GM19463 (cell line): ENCODE results near the gene SAE1.
"Not testable (repeated sequence)": the region's sequence is repeated elsewhere in the genome, so short reads cannot be mapped to it uniquely, and the experiment has no call there.

Experiments
- ATAC-seq: cut with Tn5 transposase; IDR thresholded peaks from one replicate; pipeline ENCODE4 v1.9.1; 2021; ENCODE audit warnings: mild to moderate bottlenecking, moderate library complexity; ENCODE audit not compliant: unreplicated experiment

SAE1 gene

DNA sequence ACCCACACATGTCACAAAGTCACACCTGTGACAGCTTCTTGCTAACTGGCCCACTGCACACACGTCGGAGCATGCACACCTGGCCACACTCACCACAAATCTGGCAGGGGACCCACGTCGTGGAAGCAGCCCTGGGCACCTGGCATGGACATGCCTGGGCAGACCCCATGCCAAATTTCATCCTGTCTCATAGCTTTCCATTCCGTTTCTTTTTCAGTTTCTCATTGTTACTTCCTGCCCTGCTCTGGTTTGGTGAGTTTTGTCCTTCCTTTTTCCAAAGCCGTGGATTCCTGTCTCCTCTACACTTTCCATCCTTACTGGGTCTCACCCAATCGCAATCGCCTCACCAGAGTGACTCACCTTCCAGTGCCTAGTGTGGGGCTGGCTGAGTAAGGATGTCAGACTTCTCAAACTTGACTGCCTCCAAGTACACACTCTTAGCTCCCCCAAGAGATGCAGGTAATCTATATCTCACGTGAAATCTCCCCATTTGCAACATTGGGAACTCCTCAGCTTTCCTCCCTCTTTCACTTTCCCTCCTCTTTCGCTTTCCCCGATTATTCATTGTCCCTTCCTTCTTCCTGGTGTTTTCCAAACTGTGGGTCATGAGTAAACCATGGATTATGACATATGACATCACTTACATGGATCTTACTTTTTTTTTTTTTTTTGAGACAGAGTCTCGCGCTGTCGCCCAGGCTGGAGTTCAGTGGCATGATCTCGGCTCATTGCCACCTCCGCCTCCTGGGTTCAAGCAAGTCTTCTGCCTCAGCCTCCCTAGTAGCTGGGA, 102.0 kb downstream of the SAE1 start:
- no peak for ATAC-seq

- no peak for ATAC-seq
Measured at GRCh38 chr19:47236072-47236675, 105.5 kb downstream of the SAE1 start.

DNA sequence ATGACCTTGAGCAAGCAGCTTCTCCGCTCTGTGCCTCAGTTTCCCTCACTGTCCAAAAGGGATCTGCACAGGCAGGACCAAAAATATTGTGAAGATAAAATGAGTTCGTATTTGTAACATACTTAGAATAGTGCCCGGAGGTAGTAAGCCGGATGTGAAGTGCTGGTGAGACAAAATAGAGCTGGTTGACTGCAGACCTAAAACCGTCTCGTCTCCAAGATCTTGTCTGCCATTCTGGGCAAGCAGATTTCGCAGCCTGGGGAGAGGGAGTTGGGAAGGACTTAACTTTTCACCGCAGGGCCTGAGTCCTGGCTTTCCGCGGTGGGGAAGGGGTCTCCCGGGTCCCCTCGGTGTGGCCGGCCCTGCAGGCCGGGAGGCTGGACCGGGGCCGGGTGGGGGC, 108.5 kb downstream of the SAE1 start:
- ATAC-seq = no peak

DNA sequence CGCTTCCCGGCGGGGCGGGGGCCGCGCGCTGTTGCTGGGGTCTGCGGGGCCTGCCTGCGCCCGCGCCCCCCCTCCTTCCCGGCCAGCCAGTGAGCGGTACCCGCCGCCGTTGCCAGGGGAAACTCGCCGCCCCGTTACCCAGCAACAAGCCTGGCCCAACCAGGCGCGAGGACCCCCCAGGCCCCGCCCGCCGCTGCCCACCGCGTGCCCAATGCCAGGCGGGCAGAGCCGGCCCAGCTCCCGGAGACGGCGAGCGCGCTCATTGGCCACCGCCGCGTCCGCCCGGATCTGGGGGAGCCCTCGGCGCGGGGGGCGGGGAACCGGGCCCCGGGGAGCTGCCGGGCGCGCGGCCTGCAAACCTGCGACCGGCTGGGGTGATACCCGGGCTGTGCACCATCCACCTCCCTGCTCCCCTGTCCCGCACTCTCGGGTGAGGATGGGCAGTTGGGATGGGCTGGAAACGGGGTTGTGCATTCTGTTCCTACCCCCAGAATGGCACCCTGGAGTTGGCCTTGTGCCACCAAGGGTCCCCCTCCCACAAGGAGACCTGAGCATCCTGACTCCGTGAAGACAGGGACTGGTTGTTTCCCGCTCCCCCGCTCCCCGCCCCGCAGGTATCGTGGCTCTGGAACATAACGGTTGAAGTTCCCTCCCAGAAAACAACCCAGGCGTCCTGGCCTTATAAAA, 109.1 kb downstream of the SAE1 start:
- no peak for ATAC-seq

DNA sequence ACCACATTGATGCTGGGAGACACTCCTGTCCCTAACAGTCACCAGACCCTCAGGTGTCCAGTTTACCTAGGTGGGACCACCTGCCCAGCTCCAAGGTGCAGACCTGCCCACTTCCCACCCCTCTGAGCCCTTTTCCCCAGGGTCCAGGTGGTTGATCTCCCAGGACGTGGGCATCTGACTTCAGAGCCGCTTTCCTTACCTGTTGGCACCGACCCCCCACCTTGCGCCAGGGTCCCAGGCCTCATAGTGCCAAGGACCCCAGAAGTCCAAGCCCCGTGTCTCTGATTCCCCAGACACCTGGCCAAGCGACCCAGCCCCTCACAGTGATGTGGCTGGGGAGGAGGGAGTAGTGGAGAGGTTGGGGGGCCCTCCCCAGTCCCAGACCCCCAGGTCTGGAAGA, 109.9 kb downstream of the SAE1 start:
- no peak for ATAC-seq

- ATAC-seq = no peak
Measured at GRCh38 chr19:47240996-47241918, 110.6 kb downstream of the SAE1 start.

- no peak for ATAC-seq
Measured at GRCh38 chr19:47241919-47242577, 111.4 kb downstream of the SAE1 start.

GRCh38 chr19:47243364-47243775, 112.7 kb downstream of the SAE1 start:
- ATAC-seq = no peak

DNA sequence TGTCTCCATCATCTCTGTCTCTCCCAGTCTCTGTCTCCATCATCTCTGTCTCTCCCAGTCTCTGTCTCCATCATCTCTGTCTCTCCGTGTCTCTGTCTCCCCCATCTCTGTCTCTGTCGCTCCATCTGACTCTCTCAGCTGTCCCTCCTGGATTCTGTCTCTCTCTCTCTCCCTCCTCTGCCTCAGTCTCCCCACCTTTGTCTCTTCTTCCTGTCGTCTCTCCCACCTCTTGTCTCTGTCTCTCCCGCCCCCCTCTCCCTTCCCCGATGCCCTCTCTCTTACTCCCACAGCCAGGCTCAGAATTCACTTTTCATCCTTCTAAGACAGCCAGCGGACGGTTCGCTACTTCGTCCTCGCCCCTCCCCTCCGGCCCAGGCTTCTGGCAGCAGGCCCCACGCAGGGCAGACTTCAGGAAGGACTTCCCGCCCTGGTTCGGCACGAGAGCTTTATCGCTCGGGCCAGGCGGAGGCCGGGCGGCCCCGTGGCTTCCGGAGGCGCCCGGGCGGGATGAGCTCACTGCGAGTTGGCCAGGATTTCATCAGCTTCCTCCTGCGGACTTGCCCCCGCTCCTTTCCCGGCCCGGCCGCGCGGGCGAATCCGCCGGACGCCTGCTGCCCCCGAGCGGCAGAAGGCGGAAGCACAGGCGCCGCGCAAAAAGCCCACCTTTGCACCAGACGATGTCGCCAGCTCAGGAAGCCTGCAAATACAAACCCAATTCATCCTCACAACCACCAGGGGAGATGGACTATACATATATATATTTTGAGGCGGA, 113.3 kb downstream of the SAE1 start:
- peak; percentile 66 for ATAC-seq

- no peak for ATAC-seq
Measured at GRCh38 chr19:47247308-47247990, 116.8 kb downstream of the SAE1 start.

DNA sequence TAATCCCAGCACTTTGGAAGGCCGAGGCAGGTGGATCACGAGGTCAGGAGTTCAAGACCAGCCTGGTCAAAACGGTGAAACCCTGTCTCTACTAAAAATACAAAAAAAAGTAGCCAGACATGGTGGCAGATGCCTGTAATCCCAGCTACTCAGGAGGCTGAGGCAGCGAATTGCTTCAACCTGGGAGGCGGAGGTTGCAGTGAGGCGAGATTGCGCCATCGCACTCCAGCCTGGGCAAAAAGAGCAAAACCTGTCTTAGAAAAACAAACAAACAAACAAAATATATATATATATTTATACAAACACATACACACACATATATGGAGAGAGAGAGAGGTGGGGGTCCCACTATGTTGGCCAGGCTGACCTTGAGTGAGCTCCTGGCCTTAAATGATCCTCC, 122.4 kb downstream of the SAE1 start:
- ATAC-seq = not testable (repeated sequence)

DNA sequence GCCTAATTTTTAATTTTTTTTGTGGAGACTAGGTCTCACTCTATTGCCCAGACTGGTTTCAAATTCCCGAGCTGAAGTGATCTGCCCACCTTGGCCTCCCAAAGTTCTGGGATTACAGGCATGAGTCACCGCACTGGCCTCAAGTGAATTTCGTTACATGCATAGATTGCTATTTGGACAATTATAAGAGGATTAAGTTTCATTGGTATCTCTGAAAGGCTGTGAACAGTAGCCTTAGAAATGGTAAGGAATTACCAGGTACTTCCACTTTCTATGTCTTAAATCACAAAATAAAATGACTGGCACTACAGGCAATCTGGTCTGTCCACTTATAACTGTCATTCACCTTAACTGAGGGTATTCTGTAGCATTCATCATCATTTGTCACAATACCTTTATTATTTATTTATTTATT, 122.8 kb downstream of the SAE1 start:
- no peak for ATAC-seq

DNA sequence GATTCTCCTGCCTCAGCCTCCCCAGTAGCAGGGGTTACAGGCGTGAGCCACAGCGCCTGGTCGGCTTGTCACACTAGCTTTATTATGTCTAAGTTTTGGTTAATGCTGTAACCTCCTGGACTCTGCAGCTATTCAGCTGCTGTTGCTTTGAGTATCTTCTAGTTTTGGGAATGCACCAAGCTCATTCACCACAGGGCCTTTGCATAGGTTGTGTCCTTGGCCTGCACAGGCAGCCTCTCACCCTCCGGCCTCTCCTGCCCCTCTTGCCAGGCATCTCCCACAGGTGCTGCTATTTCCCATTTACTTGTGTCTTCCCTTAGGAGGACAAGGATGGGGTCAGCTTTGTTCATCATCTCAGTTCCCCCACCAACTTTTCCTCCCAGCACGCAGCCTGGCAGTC, 123.3 kb downstream of the SAE1 start:
- ATAC-seq = no peak

DNA sequence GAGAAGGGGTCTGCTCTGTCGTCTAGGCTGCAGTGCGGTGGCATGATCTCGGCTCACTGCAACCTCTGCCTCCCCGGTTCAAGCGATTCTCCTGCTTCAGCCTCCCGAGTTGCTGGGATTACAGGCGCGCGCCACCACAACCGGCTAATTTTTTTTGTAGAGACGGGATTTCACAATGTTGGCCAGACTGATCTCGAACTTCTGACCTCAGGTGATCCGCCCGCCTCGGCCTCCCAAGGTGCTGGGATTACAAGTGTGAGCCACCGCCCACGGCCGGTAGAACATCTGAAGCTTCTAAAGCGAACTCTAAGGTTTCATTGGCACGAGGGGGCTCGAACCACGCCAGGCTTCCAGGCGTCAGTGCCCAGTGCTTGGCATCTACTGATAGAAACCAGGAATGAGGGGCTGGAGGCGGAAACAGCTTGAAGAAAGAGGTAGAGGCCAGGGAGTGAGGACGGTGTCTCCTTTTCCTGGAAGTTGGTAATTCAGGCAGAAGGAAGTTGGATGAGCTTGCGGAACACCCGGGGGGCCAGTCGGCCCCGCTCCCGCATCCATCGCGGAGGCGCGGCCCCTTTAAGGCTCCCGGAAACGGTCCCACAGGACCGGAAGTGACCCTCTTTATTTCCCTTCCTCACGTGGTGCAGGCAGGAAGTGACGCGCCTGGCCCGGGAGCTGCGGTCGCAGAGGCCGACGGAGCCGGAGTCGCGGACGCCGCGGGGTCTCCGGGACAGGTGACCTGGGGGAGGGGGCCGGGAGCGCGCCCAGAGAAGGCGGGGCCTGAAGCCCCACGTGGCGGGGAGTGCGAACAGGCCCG, 125.5 kb downstream of the SAE1 start, which contains the start of gene CCDC9:
Gene CCDC9 (plus strand): TSS at position 647 of the 814 bp plus-strand sequence. CDS start 1,876 bp downstream, outside the sequence.
- peak; percentile 56 for ATAC-seq

DNA sequence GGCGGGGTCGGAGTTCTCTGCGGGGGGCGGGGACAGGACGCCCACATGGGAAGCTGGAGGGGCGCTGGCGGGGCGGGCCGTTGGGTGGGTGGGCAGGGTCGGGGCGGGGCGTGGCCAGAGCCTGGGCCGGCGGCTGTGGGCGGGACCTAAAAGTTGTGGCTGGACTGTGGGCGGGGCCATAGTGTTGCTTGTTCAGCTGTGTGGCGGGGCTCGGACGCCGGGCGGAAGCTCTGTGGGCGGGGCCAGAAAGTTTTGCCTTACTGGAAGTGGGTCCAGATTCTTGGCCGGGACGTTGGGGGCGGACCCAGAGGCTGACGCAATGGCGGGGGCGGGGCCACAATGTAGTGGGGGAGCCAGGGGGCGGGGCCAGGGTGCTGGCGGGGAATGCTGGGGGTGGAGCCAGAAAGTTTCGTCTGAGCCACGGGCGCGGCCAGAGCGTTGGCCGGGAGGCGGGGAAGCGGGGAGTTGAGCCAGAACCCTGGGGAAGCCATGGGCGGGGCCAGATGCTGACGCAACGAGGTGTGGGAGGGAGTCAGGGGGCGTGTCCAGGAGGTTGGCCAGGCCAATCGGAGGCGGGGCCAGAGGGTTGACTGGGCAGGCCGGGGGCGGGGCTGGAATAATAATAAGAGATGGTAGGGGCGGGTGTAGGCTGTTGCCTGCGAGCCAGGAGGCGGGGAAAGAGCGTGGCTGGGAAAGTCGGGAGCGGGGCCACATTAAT, 126.2 kb downstream of the SAE1 start:
- ATAC-seq = peak; percentile 64

- ATAC-seq = no peak
Measured at GRCh38 chr19:47257411-47258169, 127.0 kb downstream of the SAE1 start.

GRCh38 chr19:47258434-47258833, 127.8 kb downstream of the SAE1 start:
- ATAC-seq = no peak
